Activated CD4-positive, alpha-beta T cell treated with anti-CD3 and anti-CD28 coated beads, Interleukin-2, amount 10 ng/mL, durations not matched to agents 7 days and 5 days (primary cell): ENCODE data around the gene TRAF3. TPM values are rescaled to one million over a fixed set of nuclear protein-coding genes. Genes with fewer than 3 reads are reported as not detected.
"Not testable (repeated sequence)": the region's sequence is repeated elsewhere in the genome, so short reads cannot be mapped to it uniquely, and the experiment has no call there.

Experiments used
- CTCF ChIA-PET: fragments of 350-600 bp; sonication (Branson Sonifier 250); formaldehyde crosslinking; loops from one replicate; lab custom pipeline; 2021; ENCODE audit warnings: antibody characterized with exemption; lab: Charles Lee
- POLR2A ChIA-PET: fragments of 350-600 bp; sonication (Branson Sonifier 250); formaldehyde crosslinking; loops from one replicate; lab custom pipeline; 2021; ENCODE audit warnings: antibody characterized with exemption; lab: Charles Lee
- DNase-seq: peaks from one replicate; pipeline ENCODE4 v3.0.0-alpha.2; 2020
- H3K27ac Mint-ChIP-seq: one replicate; pipeline ENCODE4 v1.8.0; 2021; ENCODE audit warnings: mild to moderate bottlenecking, moderate library complexity, mixed read lengths
- H3K27me3 Mint-ChIP-seq: one replicate; pipeline ENCODE4 v1.8.0; 2021; ENCODE audit warnings: mixed read lengths
- H3K36me3 Mint-ChIP-seq: one replicate; pipeline ENCODE4 v1.8.0; 2021; ENCODE audit warnings: low read depth, mixed read lengths
- H3K4me1 Mint-ChIP-seq: one replicate; pipeline ENCODE4 v1.8.0; 2021; ENCODE audit warnings: mixed read lengths
- H3K4me3 Mint-ChIP-seq: one replicate; pipeline ENCODE4 v1.8.0; 2021; ENCODE audit warnings: mild to moderate bottlenecking, moderate library complexity, mixed read lengths
- H3K9me3 Mint-ChIP-seq: one replicate; pipeline ENCODE4 v1.8.0; 2021; ENCODE audit warnings: mixed read lengths
- total RNA-seq, 2 experiments: library from RNA; stranded (reverse); gene quantifications; one replicate each; pipeline ENCODE4 v1.2.3, GENCODE V29; 2021

The TRAF3 gene
- total RNA-seq, 2 experiments from 2014 or later = 38.9 to 40.2 TPM

DNA sequence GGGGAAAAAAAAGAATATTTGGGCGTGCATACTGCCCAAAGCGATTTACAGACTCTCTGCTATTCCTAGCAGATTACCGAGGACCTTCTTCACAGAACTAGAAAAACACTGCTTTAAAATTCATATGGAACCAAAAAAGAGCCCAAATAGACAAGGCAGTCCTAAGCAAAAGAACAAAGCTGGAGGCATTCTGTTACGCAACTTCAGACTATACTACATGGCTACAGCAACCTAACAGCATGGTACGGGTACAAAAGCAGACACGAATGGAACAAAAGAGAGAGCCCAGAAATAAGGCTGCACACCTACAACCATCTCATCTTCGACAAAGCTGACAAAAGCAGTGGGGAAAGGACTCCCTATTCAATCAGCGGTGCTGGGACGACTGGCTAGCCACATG is 56.7 kb downstream of the TRAF3 start:
- Mint-ChIP-seq H3K4me1 (peaks cover 21% of the 10 kb centered on the region), H3K9me3 (no peaks in the 10 kb centered on the region), H3K27ac (no peak overlapping the region), H3K36me3 (peaks cover 32% of the 10 kb centered on the region), H3K4me3 (no peak overlapping the region), H3K27me3 (no peaks in the 10 kb centered on the region)
- POLR2A ChIA-PET = no interaction called here
- DNase-seq = no peak
- CTCF ChIA-PET = no interaction called here

DNA sequence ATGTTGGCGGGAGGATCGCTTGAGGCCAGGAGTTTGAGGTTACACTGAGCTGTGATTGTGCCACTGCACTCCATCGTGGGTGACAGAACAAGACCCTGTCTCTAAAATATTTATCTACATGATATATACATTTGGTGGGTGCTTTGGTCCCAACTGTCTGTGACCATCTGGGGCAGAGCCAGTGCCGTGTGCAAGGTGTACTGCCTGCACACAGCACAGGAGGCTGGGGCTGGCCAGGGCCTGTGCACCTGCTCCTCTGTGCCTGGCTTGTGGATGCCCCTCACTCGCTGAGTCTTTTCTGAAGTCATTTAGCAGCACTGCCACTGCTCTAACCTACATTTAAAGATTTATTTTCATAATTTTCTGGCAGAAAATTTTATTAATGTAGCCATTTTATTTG is 58.7 kb downstream of the TRAF3 start:
- CTCF ChIA-PET = no interaction called here
- H3K9me3 Mint-ChIP-seq = no peaks in the 10 kb centered on the region
- H3K27ac Mint-ChIP-seq = no peak overlapping the region
- H3K4me3 Mint-ChIP-seq = no peak overlapping the region
- POLR2A ChIA-PET = no interaction called here
- peaks cover 32% of the 10 kb centered on the region for H3K36me3 Mint-ChIP-seq
- no peak for DNase-seq
- no peaks in the 10 kb centered on the region for H3K27me3 Mint-ChIP-seq
- peaks cover 15% of the 10 kb centered on the region for H3K4me1 Mint-ChIP-seq

DNA sequence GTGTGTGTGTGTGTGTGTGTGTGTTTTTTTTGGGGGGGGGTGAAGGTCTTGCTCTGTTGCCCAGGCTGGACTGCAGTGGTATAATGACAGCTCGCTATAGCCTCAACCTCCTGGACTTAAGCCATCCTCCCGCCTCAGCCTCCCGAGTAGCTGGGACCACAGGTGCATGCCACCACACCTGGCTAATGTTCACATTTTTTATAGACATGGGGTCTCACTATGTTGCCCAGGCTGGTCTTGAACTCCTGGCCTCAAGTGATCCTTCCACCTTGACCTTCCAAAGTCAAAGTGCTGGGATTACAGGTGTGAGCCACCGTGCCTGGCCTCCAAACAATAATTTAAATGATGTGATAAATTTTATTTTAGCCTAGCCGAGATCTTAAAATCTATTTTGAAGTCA is 59.9 kb downstream of the TRAF3 start:
- H3K4me1 Mint-ChIP-seq, POLR2A ChIA-PET, CTCF ChIA-PET, H3K4me3 Mint-ChIP-seq, H3K27ac Mint-ChIP-seq, H3K27me3 Mint-ChIP-seq, H3K9me3 Mint-ChIP-seq, DNase-seq: not testable (repeated sequence)
- peaks cover 26% of the 10 kb centered on the region for H3K36me3 Mint-ChIP-seq

- Mint-ChIP-seq H3K4me3 (no peak overlapping the region), H3K9me3 (no peaks in the 10 kb centered on the region), H3K4me1 (peaks cover 2% of the 10 kb centered on the region), H3K36me3 (peaks cover 17% of the 10 kb centered on the region), H3K27me3 (no peaks in the 10 kb centered on the region), H3K27ac (no peak overlapping the region)
- ChIA-PET CTCF (no interaction called here), POLR2A (no interaction called here)
- DNase-seq = no peak
These were observed 61.3 kb downstream of the TRAF3 start for GRCh38 chr14:102838501-102838900.

DNA sequence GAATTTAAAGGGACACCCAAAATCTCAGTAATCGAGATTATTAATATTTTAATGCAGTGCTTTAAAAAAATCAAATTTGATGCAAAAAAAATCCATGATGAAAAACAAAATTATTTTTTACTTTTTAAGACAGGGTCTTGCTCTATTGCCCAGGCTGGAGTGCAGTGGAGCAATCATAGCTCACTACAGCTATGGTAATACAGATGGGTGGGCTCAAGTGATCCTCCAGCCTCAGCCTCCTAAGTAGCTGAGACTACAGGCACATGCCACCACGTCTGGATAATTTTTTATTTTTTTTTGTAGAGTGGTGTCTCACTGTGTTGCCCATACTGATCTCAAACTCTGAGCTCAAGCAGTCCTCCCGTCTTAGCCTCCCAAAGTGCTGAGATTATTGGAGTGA is 62.9 kb downstream of the TRAF3 start:
- no peaks in the 10 kb centered on the region for H3K27me3 Mint-ChIP-seq
- no peak for DNase-seq
- no peak overlapping the region for H3K27ac Mint-ChIP-seq
- ChIA-PET POLR2A (no interaction called here), CTCF (interaction anchor here (0.6 to 1.3 kb wide), 2 partner anchors 28 to 565 kb away, joined by 3 read pairs; no protein-coding TSS in a partner anchor)
- no peaks in the 10 kb centered on the region for H3K4me1 Mint-ChIP-seq
- peaks cover 6% of the 10 kb centered on the region for H3K36me3 Mint-ChIP-seq
- no peak overlapping the region for H3K4me3 Mint-ChIP-seq
- no peaks in the 10 kb centered on the region for H3K9me3 Mint-ChIP-seq

DNA sequence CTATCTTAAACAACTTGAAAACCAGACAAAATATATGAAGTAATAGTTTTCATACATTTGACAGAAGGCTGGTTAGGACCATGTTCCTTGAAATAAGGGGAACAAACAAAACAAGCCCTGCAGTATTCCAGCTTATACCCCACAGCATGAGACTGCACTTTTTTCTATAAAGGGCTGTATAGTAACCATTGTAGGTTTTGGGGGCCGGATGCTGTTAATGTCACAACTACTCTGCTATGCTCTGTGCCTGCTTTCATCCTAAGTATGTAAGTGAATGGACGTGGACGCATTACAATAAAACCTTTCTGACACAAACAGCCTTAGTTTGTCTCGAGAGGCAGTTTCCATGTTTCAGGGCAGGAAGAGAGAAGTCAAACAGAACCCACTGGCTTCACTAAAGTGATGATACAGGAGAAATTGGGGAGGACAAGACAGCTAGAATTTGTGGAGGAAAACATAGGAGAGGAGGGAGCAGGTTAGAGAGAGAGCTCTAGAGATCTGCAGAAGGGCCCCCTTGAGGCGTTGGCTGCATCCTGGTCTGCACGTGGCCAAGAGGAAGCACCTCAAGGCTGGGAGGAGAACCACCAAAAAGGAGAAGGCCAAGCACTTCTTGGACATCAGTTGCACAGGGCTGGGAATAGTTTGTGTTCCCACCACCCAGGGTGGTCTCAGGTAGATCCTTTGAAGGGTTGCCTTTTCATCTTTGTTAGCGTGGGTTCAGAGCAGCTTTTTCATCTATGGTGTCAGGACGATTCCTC is 63.7 kb downstream of the TRAF3 start:
- POLR2A ChIA-PET = no interaction called here
- Mint-ChIP-seq H3K4me3 (no peak overlapping the region), H3K27ac (peak overlapping the region; percentile 12), H3K36me3 (peaks cover 6% of the 10 kb centered on the region), H3K4me1 (no peaks in the 10 kb centered on the region), H3K27me3 (no peaks in the 10 kb centered on the region), H3K9me3 (no peaks in the 10 kb centered on the region)
- DNase-seq = no peak
- CTCF ChIA-PET = interaction anchor here (0.6 to 1.3 kb wide), 2 partner anchors 27 to 565 kb away, joined by 3 read pairs; no protein-coding TSS in a partner anchor

GRCh38 chr14:102848830-102849525 is 71.7 kb downstream of the TRAF3 start:
- POLR2A ChIA-PET = no interaction called here
- CTCF ChIA-PET = no interaction called here
- Mint-ChIP-seq H3K4me1 (peaks cover 16% of the 10 kb centered on the region), H3K27ac (no peak overlapping the region), H3K36me3 (peaks cover 10% of the 10 kb centered on the region), H3K9me3 (peaks cover under 1% of the 10 kb centered on the region), H3K27me3 (no peaks in the 10 kb centered on the region), H3K4me3 (no peak overlapping the region)
- DNase-seq = no peak

DNA sequence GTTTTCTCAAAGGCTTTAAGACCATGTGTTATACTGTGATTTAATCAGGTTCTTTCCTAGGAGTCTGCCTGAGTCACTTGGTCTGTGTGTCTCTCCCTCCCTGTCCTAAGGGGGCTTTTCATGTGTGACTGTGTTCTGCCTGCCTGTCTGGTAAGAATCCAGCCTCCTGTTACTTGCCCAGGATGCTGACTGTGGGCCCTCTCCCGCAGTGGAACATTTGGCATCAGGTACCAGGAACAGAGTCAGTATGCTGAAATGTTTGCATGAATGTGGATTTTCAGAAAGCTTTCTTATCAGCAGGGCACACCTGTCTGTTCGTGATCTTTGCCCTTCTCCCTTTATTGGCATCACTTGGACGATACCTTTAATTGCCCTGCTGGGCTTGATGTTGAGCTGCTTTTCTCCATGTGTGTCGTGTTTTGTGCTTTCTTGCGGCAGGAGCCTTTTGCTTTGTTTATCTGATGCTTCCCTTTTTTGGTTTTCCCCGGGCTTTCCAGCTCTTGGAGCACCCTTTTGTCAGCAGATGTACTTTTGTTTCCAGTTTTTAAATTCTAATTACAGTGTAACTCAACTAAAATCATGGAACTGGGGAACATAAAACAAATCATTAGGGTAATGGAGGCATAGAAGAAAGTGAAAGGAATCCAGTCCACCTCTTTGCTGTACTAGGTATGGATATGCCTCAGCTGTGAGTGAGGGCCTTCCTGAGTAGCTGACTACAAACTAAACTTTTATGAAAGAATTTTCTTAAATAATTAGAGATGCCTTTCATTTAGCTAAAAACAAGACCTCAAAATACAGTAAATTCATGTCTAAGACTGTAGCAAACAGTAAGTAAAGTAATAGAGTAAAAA is 72.5 kb downstream of the TRAF3 start:
- POLR2A ChIA-PET = no interaction called here
- CTCF ChIA-PET = interaction anchor here (0.6 to 0.8 kb wide), 3 partner anchors 77 to 275 kb away, joined by 3 to 4 read pairs (median 3); no protein-coding TSS in a partner anchor
- Mint-ChIP-seq H3K9me3 (peaks cover 3% of the 10 kb centered on the region), H3K4me3 (no peak overlapping the region), H3K27me3 (no peaks in the 10 kb centered on the region), H3K4me1 (peaks cover 22% of the 10 kb centered on the region), H3K27ac (peak overlapping the region; percentile 38), H3K36me3 (peaks cover 15% of the 10 kb centered on the region)
- DNase-seq = no peak

DNA sequence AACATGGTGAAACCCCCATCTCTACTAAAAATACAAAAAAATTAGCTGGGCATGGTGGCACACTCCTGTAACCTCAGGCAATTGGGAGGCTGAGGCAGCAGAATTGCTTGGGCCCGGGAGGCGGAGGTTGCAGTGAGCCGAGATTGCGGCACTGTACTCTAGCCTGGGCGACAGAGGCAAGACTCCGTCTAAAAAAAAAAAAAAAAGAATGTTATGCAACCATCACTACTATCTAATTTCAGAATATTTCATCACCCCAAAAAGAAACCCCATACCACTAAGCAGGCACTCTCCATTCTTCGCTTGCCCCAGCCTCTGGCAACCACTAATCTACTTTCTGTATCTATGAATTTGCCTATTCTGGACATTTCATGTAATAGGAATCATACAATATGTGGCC is 76.4 kb downstream of the TRAF3 start:
- Mint-ChIP-seq H3K36me3 (peaks cover 44% of the 10 kb centered on the region), H3K4me1 (peaks cover 31% of the 10 kb centered on the region), H3K4me3 (no peak overlapping the region), H3K27ac (no peak overlapping the region), H3K27me3 (no peaks in the 10 kb centered on the region), H3K9me3 (peaks cover 14% of the 10 kb centered on the region)
- CTCF ChIA-PET = no interaction called here
- POLR2A ChIA-PET = no interaction called here
- no peak for DNase-seq

- Mint-ChIP-seq H3K27ac (no peak overlapping the region), H3K4me1 (peaks cover 28% of the 10 kb centered on the region), H3K9me3 (peaks cover 14% of the 10 kb centered on the region), H3K36me3 (peaks cover 46% of the 10 kb centered on the region), H3K27me3 (no peaks in the 10 kb centered on the region), H3K4me3 (no peak overlapping the region)
- DNase-seq = no peak
- ChIA-PET CTCF (no interaction called here), POLR2A (no interaction called here)
These were observed 76.9 kb downstream of the TRAF3 start for GRCh38 chr14:102854091-102854703.

- ChIA-PET POLR2A (no interaction called here), CTCF (interaction anchor here (0.9 kb wide), 1 partner anchor 37 kb away, joined by 3 read pairs; no protein-coding TSS in a partner anchor)
- Mint-ChIP-seq H3K27ac (no peak overlapping the region), H3K4me3 (no peak overlapping the region), H3K4me1 (peaks cover 19% of the 10 kb centered on the region), H3K27me3 (no peaks in the 10 kb centered on the region), H3K9me3 (peaks cover 23% of the 10 kb centered on the region), H3K36me3 (peaks cover 63% of the 10 kb centered on the region)
- DNase-seq = no peak
These were observed 78.9 kb downstream of the TRAF3 start for GRCh38 chr14:102856179-102856578.

DNA sequence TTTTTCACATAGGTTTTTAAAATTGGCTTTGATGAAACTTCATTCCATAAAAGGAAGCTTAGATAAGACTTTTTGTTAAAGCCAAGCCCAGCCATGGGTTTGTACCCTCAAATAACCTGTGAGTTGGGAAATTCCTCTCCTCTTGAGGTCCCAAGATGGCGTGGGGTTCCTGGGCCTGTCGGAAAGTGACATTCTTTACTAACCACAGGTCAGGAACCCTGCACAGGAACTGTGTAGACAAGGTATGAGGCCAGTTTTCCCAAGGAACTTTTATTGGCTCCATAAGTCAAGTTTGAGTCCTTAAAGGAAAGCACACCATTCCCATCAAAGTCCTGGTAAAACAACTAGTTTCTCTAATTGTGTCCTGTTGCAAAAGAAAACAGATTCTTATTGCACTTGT is 80.2 kb downstream of the TRAF3 start:
- ChIA-PET POLR2A (no interaction called here), CTCF (interaction anchor here (0.7 kb wide), 2 partner anchors 76 to 1512 kb away, joined by 3 to 9 read pairs; no protein-coding TSS in a partner anchor)
- H3K27me3 Mint-ChIP-seq = no peaks in the 10 kb centered on the region
- H3K36me3 Mint-ChIP-seq = peaks cover 66% of the 10 kb centered on the region
- H3K4me3 Mint-ChIP-seq = no peak overlapping the region
- DNase-seq = no peak
- no peak overlapping the region for H3K27ac Mint-ChIP-seq
- peaks cover 20% of the 10 kb centered on the region for H3K4me1 Mint-ChIP-seq
- peaks cover 31% of the 10 kb centered on the region for H3K9me3 Mint-ChIP-seq
